ENCODE data around the gene XRCC5.
A peak's percentile ranks its signal among the peaks of the same experiment; 100 is the strongest.
"Not testable (repeated sequence)": the region's sequence is repeated elsewhere in the genome, so short reads cannot be mapped to it uniquely, and the experiment has no call there.

XRCC5 gene

GRCh38 chr2:216108967-216109921 is at the start of gene XRCC5:
Gene XRCC5 (plus strand): TSS chr2:216109348. CDS start chr2:216109437, 89 bp downstream.
- DNase-seq (ENCODE audit: low read depth) = peak; percentile 96

- no peak for DNase-seq (ENCODE audit: low read depth)
Observed at GRCh38 chr2:216064014-216064630, 45.0 kb upstream of the XRCC5 start.

GRCh38 chr2:216064665-216065064 is 44.5 kb upstream of the XRCC5 start:
- DNase-seq (ENCODE audit: low read depth) = no peak

GRCh38 chr2:216066230-216066629 is 42.9 kb upstream of the XRCC5 start:
- DNase-seq (ENCODE audit: low read depth) = no peak

GRCh38 chr2:216069028-216069427 is 40.1 kb upstream of the XRCC5 start:
- DNase-seq (ENCODE audit: low read depth) = no peak

- DNase-seq (ENCODE audit: low read depth) = no peak
Observed at GRCh38 chr2:216070195-216070594, 39.0 kb upstream of the XRCC5 start.

- no peak for DNase-seq (ENCODE audit: low read depth)
Observed at GRCh38 chr2:216071111-216071851, 37.9 kb upstream of the XRCC5 start.

GRCh38 chr2:216072473-216072872 is 36.7 kb upstream of the XRCC5 start:
- DNase-seq (ENCODE audit: low read depth) = no peak

GRCh38 chr2:216073773-216074172 is 35.4 kb upstream of the XRCC5 start:
- DNase-seq (ENCODE audit: low read depth) = no peak

- DNase-seq (ENCODE audit: low read depth) = no peak
Observed at GRCh38 chr2:216074380-216074779, 34.8 kb upstream of the XRCC5 start.

- no peak for DNase-seq (ENCODE audit: low read depth)
Observed at GRCh38 chr2:216074794-216075193, 34.4 kb upstream of the XRCC5 start.

GRCh38 chr2:216075510-216076485 is 33.4 kb upstream of the XRCC5 start:
- no peak for DNase-seq (ENCODE audit: low read depth)

- DNase-seq (ENCODE audit: low read depth) = no peak
Observed at GRCh38 chr2:216078776-216079175, 30.4 kb upstream of the XRCC5 start.

GRCh38 chr2:216080048-216080447 is 29.1 kb upstream of the XRCC5 start:
- DNase-seq (ENCODE audit: low read depth) = not testable (repeated sequence)

GRCh38 chr2:216081012-216081411 is 28.1 kb upstream of the XRCC5 start:
- DNase-seq (ENCODE audit: low read depth) = no peak

GRCh38 chr2:216081487-216082116 is 27.5 kb upstream of the XRCC5 start, which contains the start of the genes PECR and TMEM169:
Gene PECR (minus strand): TSS chr2:216081809. CDS start chr2:216081741, 68 bp downstream.
Gene TMEM169 (plus strand): TSS chr2:216081919. CDS start chr2:216095964, 14,045 bp downstream.
- peak; percentile 72 for DNase-seq (ENCODE audit: low read depth)

GRCh38 chr2:216082117-216082711 is 26.9 kb upstream of the XRCC5 start:
- no peak for DNase-seq (ENCODE audit: low read depth)

GRCh38 chr2:216082805-216083204 is 26.3 kb upstream of the XRCC5 start:
- DNase-seq (ENCODE audit: low read depth) = no peak

- DNase-seq (ENCODE audit: low read depth) = no peak
Observed at GRCh38 chr2:216083464-216084281, 25.5 kb upstream of the XRCC5 start.
